ENCODE data around the gene SYK.

GRCh38 chr9:90860382-90860781, 58.8 kb downstream of the SYK start:
- no peak for TF ChIP-seq CTCF (IDR thresholded peaks at IDR 0.05)
- TF ChIP-seq ZFX (IDR thresholded peaks at IDR 0.05; ENCODE audit: borderline replicate concordance), result no peak
